ENCODE measurements around the gene HLA-DOA.

DNA sequence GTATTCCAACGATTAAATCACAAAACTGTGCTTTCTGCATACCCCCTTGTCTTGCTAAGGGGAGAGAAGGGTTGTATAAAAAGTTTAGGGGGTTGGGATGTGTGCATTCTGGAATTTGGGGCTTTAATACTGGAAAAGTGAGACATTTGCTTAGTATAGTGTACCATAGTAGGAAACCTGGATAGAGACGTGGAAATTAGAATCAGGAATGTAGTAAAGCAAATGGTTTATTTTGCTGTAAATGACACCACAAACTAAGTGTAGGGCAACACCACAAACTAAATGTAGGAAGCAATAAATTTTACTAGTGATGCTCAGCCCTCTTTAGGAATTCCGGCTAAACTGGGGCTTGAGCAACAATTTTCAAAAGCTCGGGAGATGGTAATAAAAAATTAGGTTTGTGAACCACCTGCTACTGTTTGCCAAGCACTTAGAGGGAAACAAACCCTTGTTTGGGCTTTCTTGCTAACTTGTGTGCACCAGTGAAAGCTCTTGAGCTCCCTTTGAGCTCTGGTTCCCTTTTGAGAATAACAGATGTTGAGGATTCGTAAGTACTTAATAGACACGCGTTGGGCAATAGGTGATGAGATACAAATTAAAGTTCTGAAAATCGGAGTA is 27.2 kb downstream of the HLA-DOA start:
- TF ChIP-seq, protein P1, sequence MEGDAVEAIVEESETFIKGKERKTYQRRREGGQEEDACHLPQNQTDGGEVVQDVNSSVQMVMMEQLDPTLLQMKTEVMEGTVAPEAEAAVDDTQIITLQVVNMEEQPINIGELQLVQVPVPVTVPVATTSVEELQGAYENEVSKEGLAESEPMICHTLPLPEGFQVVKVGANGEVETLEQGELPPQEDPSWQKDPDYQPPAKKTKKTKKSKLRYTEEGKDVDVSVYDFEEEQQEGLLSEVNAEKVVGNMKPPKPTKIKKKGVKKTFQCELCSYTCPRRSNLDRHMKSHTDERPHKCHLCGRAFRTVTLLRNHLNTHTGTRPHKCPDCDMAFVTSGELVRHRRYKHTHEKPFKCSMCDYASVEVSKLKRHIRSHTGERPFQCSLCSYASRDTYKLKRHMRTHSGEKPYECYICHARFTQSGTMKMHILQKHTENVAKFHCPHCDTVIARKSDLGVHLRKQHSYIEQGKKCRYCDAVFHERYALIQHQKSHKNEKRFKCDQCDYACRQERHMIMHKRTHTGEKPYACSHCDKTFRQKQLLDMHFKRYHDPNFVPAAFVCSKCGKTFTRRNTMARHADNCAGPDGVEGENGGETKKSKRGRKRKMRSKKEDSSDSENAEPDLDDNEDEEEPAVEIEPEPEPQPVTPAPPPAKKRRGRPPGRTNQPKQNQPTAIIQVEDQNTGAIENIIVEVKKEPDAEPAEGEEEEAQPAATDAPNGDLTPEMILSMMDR (IDR thresholded peaks at IDR 0.05) = no peak
- TF ChIP-seq POLR2A (IDR thresholded peaks at IDR 0.05) = no peak
